HepG2 (cell line): ENCODE measurements around the gene LRRC8E. TPM values are rescaled to one million over a fixed set of nuclear protein-coding genes. Genes with fewer than 3 reads are reported as not detected.

Experiments
- DNMT1 ChIP-seq: sonication (generic); formaldehyde crosslinking; IDR thresholded peaks from 2 replicates; pipeline ENCODE4 v1.5.1; 2020; ENCODE audit warnings: mild to moderate bottlenecking, missing genetic modification reagents
- HOXA9 ChIP-seq: sonication (generic); formaldehyde crosslinking; IDR thresholded peaks from 2 replicates; pipeline ENCODE4 v1.8.1; 2022; ENCODE audit warnings: missing genetic modification reagents, mild to moderate bottlenecking, moderate library complexity, borderline replicate concordance
- JUNB ChIP-seq: sonication (generic); formaldehyde crosslinking; IDR thresholded peaks from 2 replicates; pipeline ENCODE4 v1.8.0; 2022; ENCODE audit warnings: missing genetic modification reagents, mild to moderate bottlenecking, borderline replicate concordance
- MIXL1 ChIP-seq: IDR thresholded peaks from 2 replicates; pipeline ENCODE4 v1.6.1; 2016
- NCOA1 ChIP-seq: sonication (generic); formaldehyde crosslinking; IDR thresholded peaks from 2 replicates; pipeline ENCODE4 v1.9.0; 2021; ENCODE audit warnings: missing genetic modification reagents
- POLR2AphosphoS2 ChIP-seq: IDR thresholded peaks from 2 replicates; pipeline ENCODE4 v1.6.1; 2011; ENCODE audit warnings: low read depth, low read length, improper control_type of control experiment
- RFX5 ChIP-seq: IDR thresholded peaks from 2 replicates; pipeline ENCODE4 v1.6.1; 2011; ENCODE audit warnings: low read depth, low read length, improper control_type of control experiment
- U2AF1 ChIP-seq: fragments of 200-400 bp; formaldehyde crosslinking; optimal IDR thresholded peaks from 2 replicates; pipeline ENCODE3; 2017; ENCODE audit warnings: mild to moderate bottlenecking, low read depth, low read length
- ZNF234 ChIP-seq: sonication (generic); formaldehyde crosslinking; conservative IDR thresholded peaks from 2 replicates; pipeline ENCODE4 v1.5.1; 2020; ENCODE audit warnings: mild to moderate bottlenecking, missing genetic modification reagents
- ZNF296 ChIP-seq: sonication (generic); formaldehyde crosslinking; conservative IDR thresholded peaks from 2 replicates; pipeline ENCODE4 v1.5.0; 2020; ENCODE audit warnings: mild to moderate bottlenecking, missing genetic modification reagents
- ZNF317 ChIP-seq: sonication (generic); formaldehyde crosslinking; IDR thresholded peaks from 2 replicates; pipeline ENCODE4 v1.5.0; 2020; ENCODE audit warnings: mild to moderate bottlenecking, missing genetic modification reagents
- ZNF44 ChIP-seq: sonication (generic); formaldehyde crosslinking; IDR thresholded peaks from 2 replicates; pipeline ENCODE4 v1.5.1; 2020; ENCODE audit warnings: mild to moderate bottlenecking, missing genetic modification reagents
- polyA plus RNA-seq, 8 experiments: library from polyadenylated mRNA; depleted of rRNA in 3 of 8; stranded (reverse) in 7 of 8; unstranded in 1 of 8; fragments of >200 nt; fragmentation: Illumina TruSeq in 4 of 8; extraction: Trizol in 4 of 8; gene quantifications; 2 replicates each; pipeline versions ENCODE4 v1.2.1 to v1.2.3, GENCODE V29; 2011 to 2016; ENCODE audit warnings: low read depth in 4 of 8, missing spikeins in 1 of 8, mixed read lengths in 1 of 8; ENCODE audit not compliant: insufficient read depth in 1 of 8
- total RNA-seq, 5 experiments: library from RNA; depleted of rRNA; stranded (reverse); fragments of >200 nt; fragmentation: Illumina TruSeq; extraction: Trizol; gene quantifications; 2 replicates each; pipeline ENCODE4 v1.2.3, GENCODE V29; 2016; ENCODE audit warnings: low read depth in 1 of 5
- TF ChIP-seq, protein P1 (sequence below): sonication (generic); formaldehyde crosslinking; conservative IDR thresholded peaks from 2 replicates; pipeline ENCODE4 v1.4.0; 2020; ENCODE audit warnings: missing genetic modification reagents
- TF ChIP-seq, protein P2 (sequence below): sonication (generic); formaldehyde crosslinking; IDR thresholded peaks from 2 replicates; pipeline ENCODE4 v1.4.0; 2020; ENCODE audit warnings: mild to moderate bottlenecking, missing genetic modification reagents

Gene LRRC8E
- total and polyA plus RNA-seq, 2 of the 13 experiments (the other 11 are each of a cell fraction or from before 2014, with no cell fraction given) = 8.0 to 10.3 TPM

DNA sequence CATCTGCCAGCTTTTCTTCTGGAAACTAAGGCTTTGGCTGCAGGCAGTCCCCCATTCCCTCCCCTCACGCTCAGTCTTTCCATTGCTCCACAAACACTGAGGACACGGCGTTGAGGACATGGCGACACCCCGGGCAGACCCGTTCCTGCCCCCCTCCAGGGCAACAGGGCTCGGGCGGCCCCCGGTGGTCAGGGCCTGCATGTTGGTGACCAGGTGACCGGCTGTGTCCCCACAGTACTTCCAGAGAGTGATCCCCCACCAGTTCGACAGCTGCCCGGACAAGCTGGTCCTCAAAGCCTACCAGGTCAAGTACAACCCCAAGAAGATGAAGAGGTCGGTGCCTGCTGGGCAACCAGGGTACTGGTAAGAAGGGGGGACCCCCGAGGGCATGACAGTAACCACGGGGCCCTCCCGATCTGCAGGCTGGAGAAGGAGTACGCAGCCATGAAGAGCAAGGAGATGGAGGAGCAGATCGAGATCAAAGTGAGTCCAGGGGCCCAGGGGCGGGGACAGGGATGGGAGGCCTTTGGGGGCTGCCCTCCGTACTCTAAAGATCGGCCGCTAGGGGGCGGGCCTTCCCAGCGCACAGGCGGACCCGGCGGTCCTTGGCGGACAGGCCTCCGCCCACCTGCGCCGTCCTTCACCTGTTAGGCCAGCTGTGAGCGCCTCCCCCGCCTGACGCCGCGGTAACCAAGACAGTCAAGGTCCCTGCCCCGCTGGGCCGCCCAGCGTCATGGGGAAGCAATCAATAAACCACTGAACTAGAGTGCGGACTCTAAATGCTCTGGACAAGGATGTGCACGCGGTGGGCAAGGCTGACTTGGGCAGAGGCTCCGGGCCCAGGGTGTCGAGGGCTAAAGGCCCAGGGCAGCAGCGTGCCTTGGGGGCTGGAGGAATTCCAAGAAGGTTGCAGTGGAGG, 35.2 kb upstream of the LRRC8E start (continued):
- TF ChIP-seq, protein P1, sequence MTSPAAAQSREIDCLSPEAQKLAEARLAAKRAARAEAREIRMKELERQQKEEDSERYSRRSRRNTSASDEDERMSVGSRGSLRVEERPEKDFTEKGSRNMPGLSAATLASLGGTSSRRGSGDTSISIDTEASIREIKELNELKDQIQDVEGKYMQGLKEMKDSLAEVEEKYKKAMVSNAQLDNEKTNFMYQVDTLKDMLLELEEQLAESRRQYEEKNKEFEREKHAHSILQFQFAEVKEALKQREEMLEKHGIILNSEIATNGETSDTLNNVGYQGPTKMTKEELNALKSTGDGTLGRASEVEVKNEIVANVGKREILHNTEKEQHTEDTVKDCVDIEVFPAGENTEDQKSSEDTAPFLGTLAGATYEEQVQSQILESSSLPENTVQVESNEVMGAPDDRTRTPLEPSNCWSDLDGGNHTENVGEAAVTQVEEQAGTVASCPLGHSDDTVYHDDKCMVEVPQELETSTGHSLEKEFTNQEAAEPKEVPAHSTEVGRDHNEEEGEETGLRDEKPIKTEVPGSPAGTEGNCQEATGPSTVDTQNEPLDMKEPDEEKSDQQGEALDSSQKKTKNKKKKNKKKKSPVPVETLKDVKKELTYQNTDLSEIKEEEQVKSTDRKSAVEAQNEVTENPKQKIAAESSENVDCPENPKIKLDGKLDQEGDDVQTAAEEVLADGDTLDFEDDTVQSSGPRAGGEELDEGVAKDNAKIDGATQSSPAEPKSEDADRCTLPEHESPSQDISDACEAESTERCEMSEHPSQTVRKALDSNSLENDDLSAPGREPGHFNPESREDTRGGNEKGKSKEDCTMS (CRISPR knock-in tag) = 0 out of 2 replicates have a peak, but pooled peaks have one; percentile 62
- TF ChIP-seq ZNF296 (CRISPR knock-in tag) (no peak), MIXL1 (peak; percentile 80), U2AF1 (peak; percentile 77), POLR2AphosphoS2 (no peak), JUNB (CRISPR knock-in tag) (no peak), ZNF234 (CRISPR knock-in tag) (no peak), NCOA1 (peak; percentile 92), ZNF317 (CRISPR knock-in tag) (no peak; the same call in 1 of the 2 replicates), ZNF44 (peak; percentile 82; the same call in 1 of the 2 replicates), DNMT1 (peak; percentile 87; the same call in 1 of the 2 replicates), RFX5 (peak; percentile 94), HOXA9 (CRISPR knock-in tag) (peak; percentile 65; the same call in 1 of the 2 replicates)
- TF ChIP-seq, protein P2, sequence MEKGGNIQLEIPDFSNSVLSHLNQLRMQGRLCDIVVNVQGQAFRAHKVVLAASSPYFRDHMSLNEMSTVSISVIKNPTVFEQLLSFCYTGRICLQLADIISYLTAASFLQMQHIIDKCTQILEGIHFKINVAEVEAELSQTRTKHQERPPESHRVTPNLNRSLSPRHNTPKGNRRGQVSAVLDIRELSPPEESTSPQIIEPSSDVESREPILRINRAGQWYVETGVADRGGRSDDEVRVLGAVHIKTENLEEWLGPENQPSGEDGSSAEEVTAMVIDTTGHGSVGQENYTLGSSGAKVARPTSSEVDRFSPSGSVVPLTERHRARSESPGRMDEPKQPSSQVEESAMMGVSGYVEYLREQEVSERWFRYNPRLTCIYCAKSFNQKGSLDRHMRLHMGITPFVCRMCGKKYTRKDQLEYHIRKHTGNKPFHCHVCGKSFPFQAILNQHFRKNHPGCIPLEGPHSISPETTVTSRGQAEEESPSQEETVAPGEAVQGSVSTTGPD = no peak
